SK-N-SH (cell line): ENCODE results near the gene TP53TG5. TPM values are rescaled to one million over a fixed set of nuclear protein-coding genes. Genes with fewer than 3 reads are reported as not detected.

ENCODE experiments used
- CTCF ChIA-PET: fragments of 300-600, 350-600 bp; formaldehyde crosslinking; extraction: SDS; loops from one replicate; lab custom pipeline; 2021; lab: Yijun Ruan, JAX
- POLR2A ChIA-PET: fragments of 350-600 bp; sonication (Branson Sonifier 250); formaldehyde crosslinking; extraction: SDS; loops from one replicate; lab custom pipeline; 2020; ENCODE audit warnings: antibody characterized with exemption, inconsistent platforms; lab: Yijun Ruan, JAX
- DNase-seq: peaks from one replicate; pipeline ENCODE4 v3.0.0; 2012
- H2AFZ ChIP-seq: fragments of 200-600 bp; sonication (generic); 2 replicates; pipeline ENCODE4 v1.8.1; 2016; ENCODE audit warnings: antibody characterized with exemption, mild to moderate bottlenecking, low read depth
- H3F3A ChIP-seq: fragments of 200-600 bp; sonication (generic); replicated peaks from 2 replicates; pipeline ENCODE3; 2016; ENCODE audit warnings: antibody characterized with exemption, mild to moderate bottlenecking; ENCODE audit not compliant: insufficient read depth
- H3K27ac ChIP-seq, 2 experiments: fragments of 200-500 bp in 1 of 2; fragments of 200-600 bp in 1 of 2; sonication (Bioruptor generic) in 1 of 2; sonication (generic), shearing (Covaris generic) in 1 of 2; 2 replicates each; pipeline versions ENCODE4 v1.5.1 to v1.6.1; 2014 to 2016; ENCODE audit warnings: low read depth in 2 of 2, inconsistent platforms in 1 of 2, low read length in 1 of 2, mild to moderate bottlenecking in 1 of 2, mixed read lengths in 1 of 2
- H3K27me3 ChIP-seq: fragments of 200-600 bp; sonication (generic), shearing (Covaris generic); 2 replicates; pipeline ENCODE4 v1.6.1; 2016; ENCODE audit warnings: mixed run types; ENCODE audit not compliant: insufficient read depth
- H3K36me3 ChIP-seq, 2 experiments: fragments of 200-500 bp in 1 of 2; fragments of 200-600 bp in 1 of 2; sonication (Bioruptor generic) in 1 of 2; sonication (generic) in 1 of 2; replicated peaks in 1 of 2; 2 replicates each; pipeline versions ENCODE3 to v1.5.1; 2014 to 2016; ENCODE audit warnings: low read length in 1 of 2, mild to moderate bottlenecking in 1 of 2; ENCODE audit not compliant: insufficient read depth in 2 of 2, control insufficient read depth in 1 of 2
- H3K4me1 ChIP-seq, 2 experiments: fragments of 200-500 bp in 1 of 2; fragments of 200-600 bp in 1 of 2; sonication (Bioruptor generic) in 1 of 2; sonication (generic), shearing (Covaris generic) in 1 of 2; 2 replicates each; pipeline versions ENCODE4 v1.5.1 to v1.6.1; 2014 to 2016; ENCODE audit warnings: low read depth in 1 of 2, low read length in 1 of 2, mixed run types in 1 of 2; ENCODE audit not compliant: insufficient read depth in 2 of 2, control insufficient read depth in 1 of 2
- H3K4me2 ChIP-seq: fragments of 200-600 bp; sonication (generic), shearing (Covaris generic); 2 replicates; pipeline ENCODE4 v1.6.1; 2017; ENCODE audit warnings: mixed run types
- H3K4me3 ChIP-seq, 2 experiments: fragments of 200-500 bp in 1 of 2; fragments of 200-600 bp in 1 of 2; sonication (Bioruptor generic) in 1 of 2; sonication (generic), shearing (Covaris generic) in 1 of 2; 2 replicates each; pipeline versions ENCODE4 v1.5.1 to v1.8.1; 2014 to 2016; ENCODE audit warnings: low read depth in 2 of 2, inconsistent platforms in 1 of 2, low read length in 1 of 2, mild to moderate bottlenecking in 1 of 2, mixed read lengths in 1 of 2, moderate library complexity in 1 of 2
- H3K79me2 ChIP-seq: fragments of 200-600 bp; sonication (generic); 2 replicates; pipeline ENCODE4 v1.8.1; 2017; ENCODE audit warnings: mild to moderate bottlenecking; ENCODE audit not compliant: insufficient read depth
- H3K9ac ChIP-seq: fragments of 200-600 bp; sonication (generic); 2 replicates; pipeline ENCODE4 v1.6.1; 2017; ENCODE audit warnings: mixed run types
- H3K9me2 ChIP-seq: fragments of 200-600 bp; sonication (generic); 2 replicates; pipeline ENCODE4 v1.6.1; 2017; ENCODE audit warnings: mixed run types
- H3K9me3 ChIP-seq: fragments of 200-600 bp; sonication (generic); 2 replicates; pipeline ENCODE4 v1.6.1; 2017; ENCODE audit warnings: mixed run types, mild to moderate bottlenecking, moderate library complexity
- H4K20me1 ChIP-seq: fragments of 200-600 bp; sonication (generic); 2 replicates; pipeline ENCODE4 v1.6.1; 2017; ENCODE audit warnings: mild to moderate bottlenecking, mixed run types; ENCODE audit not compliant: insufficient read depth
- CHD2 ChIP-seq: fragments of 150-350 bp; IDR thresholded peaks from 2 replicates; pipeline ENCODE4 v1.6.1; 2018; ENCODE audit warnings: low read length; ENCODE audit not compliant: partially characterized antibody
- CTCF ChIP-seq: fragments of 200-600 bp; sonication (generic); IDR thresholded peaks from 2 replicates; pipeline ENCODE4 v1.6.1; 2017; ENCODE audit warnings: antibody characterized with exemption, mild to moderate bottlenecking, moderate library complexity
- EP300 ChIP-seq, 2 experiments: IDR thresholded peaks; 2 replicates each; pipeline versions ENCODE4 v1.4.0 to v1.6.1; 2012; ENCODE audit warnings: borderline replicate concordance in 1 of 2, low read depth in 1 of 2, low read length in 1 of 2
- EZH2phosphoT487 ChIP-seq: fragments of 200-600 bp; sonication (generic); IDR thresholded peaks from 2 replicates; pipeline ENCODE4 v1.6.1; 2017; ENCODE audit warnings: low read depth, mixed run types, mild to moderate bottlenecking, antibody characterized with exemption, moderate library complexity, borderline replicate concordance
- FOSL2 ChIP-seq: IDR thresholded peaks from 2 replicates; pipeline ENCODE4 v1.4.0; 2012; ENCODE audit warnings: low read depth, mild to moderate bottlenecking, moderate library complexity, borderline replicate concordance
- FOXJ3 ChIP-seq: sonication (generic); formaldehyde crosslinking; IDR thresholded peaks from 2 replicates; pipeline ENCODE4 v1.5.1; 2020; ENCODE audit warnings: mild to moderate bottlenecking, missing genetic modification reagents
- FOXM1 ChIP-seq: IDR thresholded peaks from 2 replicates; pipeline ENCODE4 v1.4.0; 2012; ENCODE audit warnings: low read depth, mild to moderate bottlenecking
- GABPA ChIP-seq: IDR thresholded peaks from 2 replicates; pipeline ENCODE4 v1.4.0; 2012; ENCODE audit warnings: low read depth, mild to moderate bottlenecking
- JUND ChIP-seq: IDR thresholded peaks from 2 replicates; pipeline ENCODE4 v1.4.0; 2012
- MEF2A ChIP-seq: IDR thresholded peaks from 2 replicates; pipeline ENCODE4 v1.4.0; 2012; ENCODE audit warnings: low read depth, borderline replicate concordance
- MXI1 ChIP-seq: IDR thresholded peaks from 2 replicates; pipeline ENCODE4 v1.6.1; 2012; ENCODE audit warnings: mild to moderate bottlenecking, low read depth, low read length, improper control_type of control experiment
- NRF1 ChIP-seq: IDR thresholded peaks from 2 replicates; pipeline ENCODE4 v1.6.1; 2012; ENCODE audit warnings: low read depth, mild to moderate bottlenecking, low read length
- POLR2AphosphoS5 ChIP-seq: IDR thresholded peaks from 2 replicates; pipeline ENCODE4 v1.6.1; 2012; ENCODE audit warnings: low read depth, low read length
- RAD21 ChIP-seq: IDR thresholded peaks from 2 replicates; pipeline ENCODE4 v1.6.1; 2012; ENCODE audit warnings: mild to moderate bottlenecking, low read length
- RCOR1 ChIP-seq: fragments of 150-350 bp; IDR thresholded peaks from 2 replicates; pipeline ENCODE4 v1.6.1; 2017; ENCODE audit warnings: antibody characterized with exemption, low read length
- RXRA ChIP-seq: IDR thresholded peaks from 2 replicates; pipeline ENCODE4 v1.4.0; 2012; ENCODE audit warnings: low read depth, mild to moderate bottlenecking, borderline replicate concordance
- SIN3A ChIP-seq: IDR thresholded peaks from 2 replicates; pipeline ENCODE4 v1.6.1; 2012; ENCODE audit warnings: low read depth, mild to moderate bottlenecking, low read length, moderate library complexity, borderline replicate concordance
- SMC3 ChIP-seq: IDR thresholded peaks from 2 replicates; pipeline ENCODE4 v1.6.1; 2012; ENCODE audit warnings: low read depth, low read length, improper control_type of control experiment
- TAF1 ChIP-seq: IDR thresholded peaks from 2 replicates; pipeline ENCODE4 v1.6.1; 2012; ENCODE audit warnings: low read depth, mild to moderate bottlenecking, low read length, moderate library complexity, borderline replicate concordance
- USF1 ChIP-seq: IDR thresholded peaks from 2 replicates; pipeline ENCODE4 v1.4.0; 2012; ENCODE audit warnings: low read depth, borderline replicate concordance
- USF2 ChIP-seq: fragments of 150-350 bp; IDR thresholded peaks from 2 replicates; pipeline ENCODE4 v1.6.1; 2017; ENCODE audit warnings: antibody characterized with exemption, low read length, low read depth, borderline replicate concordance
- ZBTB33 ChIP-seq: IDR thresholded peaks from 2 replicates; pipeline ENCODE4 v1.4.0; 2012; ENCODE audit warnings: low read depth, borderline replicate concordance
- WGBS: methylation state at CpG from one replicate; pipeline ENCODE4 v1.1.6; 2017; ENCODE audit warnings: low lambda C conversion rate; 5-methylcytosine and 5-hydroxymethylcytosine counted together
- polyA plus RNA-seq, 3 experiments: library from polyadenylated mRNA; depleted of rRNA; stranded (reverse); fragments of >200 nt; gene quantifications; 2 replicates each; pipeline ENCODE4 v1.2.3, GENCODE V29; 2012

Gene TP53TG5
- polyA plus RNA-seq, 1 of the 3 experiments (the other 2 are of a cell fraction), result not detected

- no peak for TF ChIP-seq USF2
- TF ChIP-seq GABPA, result no peak
- TF ChIP-seq RXRA, result no peak
- no peak for TF ChIP-seq SMC3
- TF ChIP-seq FOSL2, result no peak
- no peak for TF ChIP-seq RCOR1
- TF ChIP-seq ZBTB33, result no peak
- TF ChIP-seq CHD2, result no peak
- no peak for TF ChIP-seq FOXM1
- no peak for TF ChIP-seq CTCF
Observed at GRCh38 chr20:45372241-45372640, 5.9 kb downstream of the TP53TG5 start (continued).

GRCh38 chr20:45370571-45371160 lies 7.5 kb downstream of the TP53TG5 start:
- Histone ChIP-seq H3K9me3 (no peaks in the 10 kb centered on the region), H3K36me3 (peaks cover 27 to 35% of the 10 kb centered on the region in 2 experiments), H3F3A (no peaks in the 10 kb centered on the region), H3K79me2 (peaks cover 4% of the 10 kb centered on the region; the same call in 1 of the 2 replicates), H3K27me3 (no peaks in the 10 kb centered on the region), H3K4me2 (no peak overlapping the region), H3K4me1 (no peaks in the 10 kb centered on the region; a peak in 1 of 4 replicates), H3K9ac (no peak overlapping the region), H3K9me2 (no peaks in the 10 kb centered on the region), H3K27ac (no peak overlapping the region), H2AFZ (no peak overlapping the region), H4K20me1 (no peaks in the 10 kb centered on the region), H3K4me3 (no peak overlapping the region)
- no peak for DNase-seq
- CTCF ChIA-PET, result interaction anchor here (0.9 to 15.6 kb wide), 9 partner anchors 7 to 401 kb away, joined by 3 to 143 read pairs (median 9); partner anchors contain the start of gene SYS1
- TF ChIP-seq POLR2AphosphoS5, result no peak
- no peak for TF ChIP-seq USF1
- no peak for TF ChIP-seq RCOR1
- TF ChIP-seq RAD21, result no peak
- no peak for TF ChIP-seq EZH2phosphoT487
- TF ChIP-seq MXI1, result no peak
- TF ChIP-seq MEF2A, result no peak
- no peak for TF ChIP-seq EP300 (IDR thresholded peaks at IDR 0.05; ENCODE audit: borderline replicate concordance in 1 of 2, low read depth in 1 of 2, low read length in 1 of 2)
- TF ChIP-seq FOXJ3, result no peak
- TF ChIP-seq NRF1, result no peak
- TF ChIP-seq FOSL2, result no peak
- TF ChIP-seq TAF1, result no peak
- no peak for TF ChIP-seq SIN3A
- TF ChIP-seq JUND, result no peak
- POLR2A ChIA-PET, result no interaction called here
- WGBS, result 98% methylated on average over 3 of the region's 3 CpGs
